GM19023 (cell line): ENCODE data around the gene DPF3.

Source experiments
- ATAC-seq: cut with Tn5 transposase; IDR thresholded peaks from one replicate; pipeline ENCODE4 v1.9.1; 2021; ENCODE audit warnings: mild to moderate bottlenecking, moderate library complexity; ENCODE audit not compliant: unreplicated experiment

DPF3 gene

GRCh38 chr14:72722201-72722785 is 171.6 kb downstream of the DPF3 start:
- no peak for ATAC-seq

- ATAC-seq = no peak
Measured at GRCh38 chr14:72721083-72721482, 172.8 kb downstream of the DPF3 start.

GRCh38 chr14:72717220-72717619 is 176.7 kb downstream of the DPF3 start:
- no peak for ATAC-seq

GRCh38 chr14:72716476-72716875 is 177.4 kb downstream of the DPF3 start:
- ATAC-seq = no peak

GRCh38 chr14:72715850-72716228 is 178.1 kb downstream of the DPF3 start:
- no peak for ATAC-seq

GRCh38 chr14:72715215-72715849 is 178.6 kb downstream of the DPF3 start:
- no peak for ATAC-seq

- ATAC-seq = no peak
Measured at GRCh38 chr14:72714871-72715214, 179.1 kb downstream of the DPF3 start.

GRCh38 chr14:72714094-72714493 is 179.8 kb downstream of the DPF3 start:
- no peak for ATAC-seq

GRCh38 chr14:72711936-72712335 is 182.0 kb downstream of the DPF3 start:
- no peak for ATAC-seq

GRCh38 chr14:72709916-72710611 is 183.8 kb downstream of the DPF3 start:
- ATAC-seq = no peak

- ATAC-seq = no peak
Measured at GRCh38 chr14:72708708-72709475, 185.0 kb downstream of the DPF3 start.

GRCh38 chr14:72708222-72708621 is 185.7 kb downstream of the DPF3 start:
- ATAC-seq = no peak

GRCh38 chr14:72706485-72706884 is 187.4 kb downstream of the DPF3 start:
- no peak for ATAC-seq

GRCh38 chr14:72704502-72704901 is 189.4 kb downstream of the DPF3 start:
- no peak for ATAC-seq

GRCh38 chr14:72701605-72702004 is 192.3 kb downstream of the DPF3 start:
- no peak for ATAC-seq

GRCh38 chr14:72701237-72701565 is 192.7 kb downstream of the DPF3 start:
- no peak for ATAC-seq

GRCh38 chr14:72700338-72701236 is 193.3 kb downstream of the DPF3 start:
- no peak for ATAC-seq

GRCh38 chr14:72699852-72700257 is 194.0 kb downstream of the DPF3 start:
- no peak for ATAC-seq

- no peak for ATAC-seq
Measured at GRCh38 chr14:72699443-72699842, 194.5 kb downstream of the DPF3 start.

- ATAC-seq = no peak
Measured at GRCh38 chr14:72692696-72693095, 201.2 kb downstream of the DPF3 start.

GRCh38 chr14:72690324-72690723 is 203.6 kb downstream of the DPF3 start:
- ATAC-seq = no peak
